ENCODE measurements around the gene GRID2. TPM values are rescaled to one million over a fixed set of nuclear protein-coding genes. Genes with fewer than 3 reads are reported as not detected.

Gene GRID2
- total RNA-seq, 6 experiments from 2014 or later, result not detected

DNA sequence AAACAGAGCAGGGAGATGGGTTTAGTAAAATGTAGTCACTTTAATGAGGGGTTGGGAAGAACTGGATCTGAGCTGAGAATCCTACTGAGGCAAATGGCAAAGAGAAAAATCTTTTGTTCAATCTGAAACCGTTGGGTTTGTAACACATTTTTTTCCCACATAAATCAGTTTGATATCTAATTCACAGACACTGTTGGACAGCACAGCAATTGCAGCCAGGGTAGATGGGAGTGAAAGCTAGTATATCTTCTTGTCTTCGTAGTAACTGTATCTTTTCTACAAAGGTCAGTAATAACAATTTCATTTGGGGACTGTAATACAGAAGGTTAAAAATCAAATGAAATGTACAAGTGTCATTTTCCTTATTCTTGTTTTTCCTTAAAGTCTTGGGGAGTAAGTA is 875.3 kb downstream of the GRID2 start:
- Histone ChIP-seq H3K4me1 (no peaks in the 10 kb centered on the region), H3K36me3 (no peaks in the 10 kb centered on the region), H3K27ac (no peak overlapping the region), H3K9me3 (no peaks in the 10 kb centered on the region), H3K4me3 (no peak overlapping the region), H3K27me3 (no peaks in the 10 kb centered on the region)
- WGBS (ENCODE audit: insufficient coverage, low coverage, low lambda C conversion rate, missing lambda C conversion rate), result 35% methylated on average over 2 of the region's 2 CpGs
- DNase-seq (no peak), ATAC-seq (no peak)
- intact Hi-C loops (cut with DNase I), result no loop called here
- TF ChIP-seq POLR2A (IDR thresholded peaks at IDR 0.05), result no peak
- no peak for TF ChIP-seq CTCF (IDR thresholded peaks at IDR 0.05)

GRCh38 chr4:93182722-93183121 is 879.0 kb downstream of the GRID2 start:
- 57% methylated on average over 4 of the region's 4 CpGs for WGBS (ENCODE audit: insufficient coverage, low coverage, low lambda C conversion rate, missing lambda C conversion rate)
- no peak for ATAC-seq
- intact Hi-C loops (cut with DNase I), result no loop called here
- H3K4me3 ChIP-seq, result no peak overlapping the region
- H3K4me1 ChIP-seq, result no peaks in the 10 kb centered on the region
- TF ChIP-seq POLR2A (IDR thresholded peaks at IDR 0.05) (no peak), CTCF (IDR thresholded peaks at IDR 0.05) (no peak)
- no peaks in the 10 kb centered on the region for H3K27me3 ChIP-seq
- no peak for DNase-seq
- no peaks in the 10 kb centered on the region for H3K36me3 ChIP-seq
- no peaks in the 10 kb centered on the region for H3K9me3 ChIP-seq
- H3K27ac ChIP-seq, result no peak overlapping the region

DNA sequence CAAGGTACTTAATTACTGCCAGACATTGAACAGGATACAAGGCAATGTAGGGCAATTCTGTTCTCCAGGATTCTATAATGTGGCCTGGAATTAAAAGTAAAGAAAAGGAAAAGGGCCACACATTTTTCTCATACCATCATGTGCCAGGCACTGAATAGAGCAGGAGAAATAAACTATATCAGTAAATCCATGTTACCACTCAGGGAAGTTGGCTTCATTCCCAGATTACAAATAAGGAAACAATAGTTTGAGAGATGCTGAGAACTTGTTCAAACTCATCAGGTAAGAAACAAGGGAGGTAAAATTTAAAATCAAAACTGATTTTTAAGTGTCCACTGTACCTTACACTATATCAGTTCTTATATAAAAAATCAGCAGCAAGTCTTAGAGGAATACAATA is 879.8 kb downstream of the GRID2 start:
- Histone ChIP-seq H3K4me3 (no peak overlapping the region), H3K9me3 (no peaks in the 10 kb centered on the region), H3K27ac (no peak overlapping the region), H3K27me3 (no peaks in the 10 kb centered on the region), H3K36me3 (no peaks in the 10 kb centered on the region), H3K4me1 (no peaks in the 10 kb centered on the region)
- ATAC-seq, result peak in 1 of 4 donors; percentile 22
- TF ChIP-seq CTCF (IDR thresholded peaks at IDR 0.05) (no peak), POLR2A (IDR thresholded peaks at IDR 0.05) (no peak)
- no peak for DNase-seq
- intact Hi-C loops (cut with DNase I), result no loop called here

DNA sequence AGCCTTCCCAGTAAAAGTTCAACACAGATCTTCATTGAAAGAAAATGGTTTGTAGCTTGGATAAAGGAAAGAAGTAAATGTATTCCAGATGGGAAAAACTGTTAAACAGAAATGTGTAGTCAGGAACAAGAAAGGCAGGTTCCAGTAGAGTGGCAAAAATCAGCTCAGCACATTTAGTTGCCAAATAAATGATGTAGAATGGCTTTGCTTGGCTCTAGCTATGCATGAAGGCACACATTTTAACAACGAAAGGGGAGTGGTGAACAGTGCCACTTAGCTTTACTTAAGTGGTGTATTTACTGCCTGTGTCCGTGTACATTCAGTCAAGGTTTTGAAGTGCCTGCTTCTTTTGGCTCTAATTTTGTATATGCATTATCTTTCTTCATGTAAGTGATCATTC is 880.3 kb downstream of the GRID2 start:
- ATAC-seq (no peak), DNase-seq (no peak)
- H3K4me1 ChIP-seq, result no peaks in the 10 kb centered on the region
- no peak for TF ChIP-seq CTCF (IDR thresholded peaks at IDR 0.05)
- no peak for TF ChIP-seq POLR2A (IDR thresholded peaks at IDR 0.05)
- H3K9me3 ChIP-seq, result no peaks in the 10 kb centered on the region
- H3K27me3 ChIP-seq, result no peaks in the 10 kb centered on the region
- H3K36me3 ChIP-seq, result no peaks in the 10 kb centered on the region
- H3K27ac ChIP-seq, result no peak overlapping the region
- intact Hi-C loops (cut with DNase I), result no loop called here
- H3K4me3 ChIP-seq, result no peak overlapping the region
- 48% methylated on average over 2 of the region's 2 CpGs for WGBS (ENCODE audit: insufficient coverage, low coverage, low lambda C conversion rate, missing lambda C conversion rate)

GRCh38 chr4:93186846-93187245 is 883.1 kb downstream of the GRID2 start:
- H3K27me3 ChIP-seq, result no peaks in the 10 kb centered on the region
- TF ChIP-seq POLR2A (IDR thresholded peaks at IDR 0.05), result no peak
- peaks cover 0 to 5% (median 0%) of the 10 kb centered on the region in 4 donors for H3K4me1 ChIP-seq
- intact Hi-C loops (cut with DNase I), result no loop called here
- 63% methylated on average over 1 of the region's 1 CpG for WGBS (ENCODE audit: insufficient coverage, low coverage, low lambda C conversion rate, missing lambda C conversion rate)
- DNase-seq (no peak), ATAC-seq (no peak)
- H3K9me3 ChIP-seq, result no peaks in the 10 kb centered on the region
- no peak overlapping the region for H3K4me3 ChIP-seq
- no peaks in the 10 kb centered on the region for H3K36me3 ChIP-seq
- H3K27ac ChIP-seq, result no peak overlapping the region
